Panc1 (cell line): ENCODE measurements around the gene CAPSL.

Source experiments
- CTCF ChIP-seq: fragments of 450-650 bp; IDR thresholded peaks from 2 replicates; pipeline ENCODE4 v1.5.1; 2017; ENCODE audit warnings: mild to moderate bottlenecking
- POLR2AphosphoS5 ChIP-seq: IDR thresholded peaks from 2 replicates; pipeline ENCODE4 v1.6.1; 2012; ENCODE audit warnings: mild to moderate bottlenecking, low read depth, low read length, moderate library complexity
- SIN3A ChIP-seq: IDR thresholded peaks from 2 replicates; pipeline ENCODE4 v1.6.1; 2012; ENCODE audit warnings: low read depth, mild to moderate bottlenecking, low read length, moderate library complexity, borderline replicate concordance; ENCODE audit not compliant: insufficient read depth
- TCF7L2 ChIP-seq: IDR thresholded peaks from 2 replicates; pipeline ENCODE4 v1.6.1; 2011; ENCODE audit warnings: mild to moderate bottlenecking, low read depth, low read length, inconsistent platforms

DNA sequence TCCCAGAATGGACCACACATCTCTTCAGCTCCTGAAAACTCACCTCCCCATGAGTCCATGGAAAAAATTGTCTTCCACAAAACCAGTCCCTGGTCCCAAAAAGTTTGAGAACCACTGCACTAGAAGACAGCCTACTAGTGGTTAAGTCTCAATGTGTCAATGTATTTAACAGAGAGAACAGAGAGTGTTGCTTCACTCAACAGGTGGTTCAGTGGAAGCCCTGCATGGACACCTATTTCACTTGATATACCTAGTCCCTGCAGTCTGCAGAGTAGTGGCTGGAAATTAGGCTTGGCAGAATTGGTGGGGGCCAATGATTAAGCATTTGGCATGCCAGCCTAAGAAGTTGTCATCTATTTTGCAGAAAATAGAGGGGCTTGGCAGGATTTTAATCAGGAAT is 58.8 kb downstream of the CAPSL start:
- TF ChIP-seq POLR2AphosphoS5: no peak
- TF ChIP-seq CTCF: no peak
- no peak for TF ChIP-seq SIN3A
- TF ChIP-seq TCF7L2: no peak
